GM08714 (cell line): ENCODE results near the gene FYN.
A peak's percentile ranks its signal among the peaks of the same experiment; 100 is the strongest.

Source experiments
- H3K4me3 ChIP-seq: fragments of 200-500 bp; sonication (Bioruptor generic); 2 replicates; pipeline ENCODE4 v1.5.1; 2014; ENCODE audit warnings: mild to moderate bottlenecking, low read length, inconsistent platforms
- ZNF274 ChIP-seq: IDR thresholded peaks from 2 replicates; pipeline ENCODE4 v1.6.1; 2012; ENCODE audit warnings: mild to moderate bottlenecking, low read depth, low read length

Gene FYN

GRCh38 chr6:111870051-111870741 is 3.1 kb downstream of the FYN start:
- peak overlapping the region; percentile 83; the same call in 1 of the 2 replicates for H3K4me3 ChIP-seq
- TF ChIP-seq ZNF274 = no peak

GRCh38 chr6:111866857-111867256 is 6.4 kb downstream of the FYN start:
- H3K4me3 ChIP-seq = no peak overlapping the region
- TF ChIP-seq ZNF274 = no peak

- TF ChIP-seq ZNF274 = no peak
- no peak overlapping the region for H3K4me3 ChIP-seq
These were observed 7.2 kb downstream of the FYN start for GRCh38 chr6:111865909-111866546.

- TF ChIP-seq ZNF274 = no peak
- no peak overlapping the region for H3K4me3 ChIP-seq
These were observed 8.1 kb downstream of the FYN start for GRCh38 chr6:111865049-111865585.

GRCh38 chr6:111864138-111865048 is 8.9 kb downstream of the FYN start:
- no peak for TF ChIP-seq ZNF274
- H3K4me3 ChIP-seq = no peak overlapping the region

DNA sequence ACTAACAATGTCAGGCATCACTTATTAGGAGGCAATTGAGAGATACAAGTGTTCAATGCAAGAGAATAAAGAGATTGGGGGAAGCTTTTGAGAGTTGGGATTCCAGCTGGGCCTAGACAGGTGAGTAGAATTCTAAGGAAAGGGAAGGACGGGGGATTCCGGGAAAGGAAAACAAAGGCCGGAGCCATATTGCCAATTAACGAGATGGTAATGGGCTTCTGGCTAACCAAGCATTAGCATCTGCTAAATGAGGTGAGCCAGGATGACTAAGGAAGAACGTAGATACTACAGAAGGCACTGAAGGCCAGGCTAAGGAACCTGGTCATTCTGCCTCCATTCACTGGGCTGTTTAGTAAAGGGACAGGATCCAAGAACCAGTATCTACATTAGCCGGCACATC is 10.5 kb downstream of the FYN start:
- no peak for TF ChIP-seq ZNF274
- H3K4me3 ChIP-seq = no peak overlapping the region

- no peak overlapping the region for H3K4me3 ChIP-seq
These were observed 10.9 kb downstream of the FYN start for GRCh38 chr6:111862314-111862713.

DNA sequence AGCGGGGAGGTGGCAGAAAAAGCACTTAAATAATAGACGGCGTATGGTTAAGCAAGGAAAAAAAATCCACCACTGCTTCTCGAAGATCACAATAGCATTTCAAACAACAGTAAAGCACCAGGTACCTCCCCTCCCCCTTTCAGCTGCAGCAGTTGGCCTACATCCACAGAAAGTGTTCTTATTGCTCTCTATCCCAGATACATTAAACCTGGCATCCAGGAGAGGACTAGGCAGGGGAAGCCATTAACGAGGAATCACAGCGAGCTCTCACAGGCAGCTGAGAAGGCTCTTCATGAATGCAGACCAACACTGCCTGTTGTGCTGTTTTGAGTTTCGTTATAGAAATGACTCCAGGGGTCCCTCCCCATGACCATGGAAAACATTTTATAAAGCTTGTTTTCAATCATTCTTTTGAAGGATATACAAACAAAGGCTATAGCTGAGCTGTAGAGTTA is 11.8 kb downstream of the FYN start:
- no peak overlapping the region for H3K4me3 ChIP-seq
- no peak for TF ChIP-seq ZNF274

More at GRCh38 chr6:111862314-111862713, 10.9 kb downstream of the FYN start:
- no peak for TF ChIP-seq ZNF274

DNA sequence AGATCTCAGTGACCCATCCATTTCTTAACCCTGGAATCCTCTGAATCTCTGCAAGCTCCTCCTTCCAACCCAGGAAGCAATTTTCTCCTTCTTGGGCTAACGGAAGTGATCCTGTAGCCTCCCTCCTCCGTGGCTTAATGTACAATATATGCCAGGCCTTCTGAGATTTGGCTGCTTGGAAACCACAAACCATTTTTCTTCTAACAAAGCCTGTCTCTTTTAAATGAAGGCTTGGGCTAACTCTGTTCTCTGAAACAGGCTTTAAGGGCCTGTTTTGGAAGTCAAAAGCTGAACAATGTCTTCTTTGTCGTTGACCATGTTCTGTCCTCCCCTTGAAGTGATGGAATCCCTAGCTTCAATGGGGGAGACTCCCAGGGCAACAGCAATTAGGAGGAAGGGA is 14.9 kb downstream of the FYN start:
- TF ChIP-seq ZNF274 = no peak
- H3K4me3 ChIP-seq = no peak overlapping the region

DNA sequence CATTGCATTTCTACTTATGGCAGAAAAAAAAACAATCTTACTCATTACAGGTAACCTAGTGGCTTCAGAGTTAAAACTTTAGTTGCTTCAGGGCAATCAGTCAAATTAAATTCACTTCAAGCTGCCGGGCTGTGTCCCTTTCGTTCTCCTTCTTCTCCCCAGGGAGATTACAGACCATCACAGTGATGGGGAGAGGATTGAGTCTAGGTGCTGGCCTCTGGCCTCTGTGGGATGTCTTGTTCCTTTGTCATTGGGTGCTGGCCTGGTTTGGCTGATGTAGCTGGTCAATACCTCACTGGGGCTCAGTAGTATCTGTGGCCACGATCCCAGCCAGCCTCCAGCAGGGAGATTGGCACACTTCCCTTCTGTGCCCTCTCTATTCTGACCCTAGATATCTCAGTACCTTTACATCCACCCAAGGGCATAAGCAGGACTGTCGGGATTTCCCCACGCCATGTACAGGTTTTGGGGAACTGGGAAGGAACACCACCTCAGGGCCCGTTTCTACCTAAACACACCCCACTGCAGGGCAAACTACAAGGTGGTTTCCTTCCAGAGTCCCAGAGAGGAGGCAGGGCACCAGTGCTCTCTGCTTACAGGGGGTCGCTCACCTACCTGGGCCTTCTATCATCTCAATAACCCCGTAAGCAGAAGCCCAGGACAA is 15.4 kb downstream of the FYN start:
- TF ChIP-seq ZNF274 = no peak
- H3K4me3 ChIP-seq = no peak overlapping the region

- H3K4me3 ChIP-seq = no peak overlapping the region
- no peak for TF ChIP-seq ZNF274
These were observed 17.5 kb downstream of the FYN start for GRCh38 chr6:111855753-111856152.

DNA sequence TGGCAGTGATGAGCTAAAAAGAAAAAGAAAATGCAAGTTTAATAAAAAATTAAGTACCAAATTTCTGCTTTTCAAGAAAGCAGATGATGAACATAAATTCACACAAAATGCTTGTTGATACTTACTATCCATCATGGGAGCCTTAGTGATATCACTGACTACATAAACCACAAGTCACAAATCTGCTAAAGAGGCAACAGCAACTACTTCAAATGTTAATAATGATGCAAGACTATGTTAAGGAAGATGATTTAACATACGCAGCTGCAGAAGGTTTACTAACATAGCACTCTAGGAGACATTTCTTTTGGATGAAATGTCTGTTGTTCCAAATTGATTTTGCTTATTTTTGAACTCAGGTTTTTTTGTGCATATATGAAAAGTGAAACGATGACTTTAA is 18.6 kb downstream of the FYN start:
- no peak overlapping the region for H3K4me3 ChIP-seq
- no peak for TF ChIP-seq ZNF274

- no peak for TF ChIP-seq ZNF274
- H3K4me3 ChIP-seq = no peak overlapping the region
These were observed 20.5 kb downstream of the FYN start for GRCh38 chr6:111852725-111853124.

GRCh38 chr6:111850295-111850937 is 22.8 kb downstream of the FYN start:
- no peak overlapping the region for H3K4me3 ChIP-seq
- TF ChIP-seq ZNF274 = no peak
